H1 (cell line): ENCODE measurements around the gene SLC28A1. TPM values are rescaled to one million over a fixed set of nuclear protein-coding genes. Genes with fewer than 3 reads are reported as not detected.
A peak's percentile ranks its signal among the peaks of the same experiment; 100 is the strongest.

Experiments
- CTCF ChIA-PET: fragments of 300-600 bp; sonication (Branson Sonifier 250); formaldehyde crosslinking; loops from one replicate; lab custom pipeline; 2021; ENCODE audit not compliant: partially characterized antibody; lab: Charles Lee
- POLR2A ChIA-PET: fragments of 300-600 bp; sonication (Branson Sonifier 250); formaldehyde crosslinking; loops from one replicate; lab custom pipeline; 2021; ENCODE audit warnings: inconsistent platforms; ENCODE audit not compliant: partially characterized antibody; lab: Charles Lee
- DNase-seq, 2 experiments: peaks; one replicate each; pipeline versions ENCODE4 v3.0.0 to v3.0.0-alpha.2; 2010 to 2022; ENCODE audit warnings: low spot score in 2 of 2, low read depth in 1 of 2, mixed read lengths in 1 of 2
- FAIRE-seq: peaks from 2 replicates; lab custom pipeline; 2011; peaks lifted over from hg19 to GRCh38; lab: Jason Lieb, UNC
- H2AFZ ChIP-seq: 2 replicates; pipeline ENCODE4 v1.8.1; 2012; ENCODE audit warnings: low read length, inconsistent platforms
- H2AK5ac ChIP-seq: 2 replicates; pipeline ENCODE4 v1.6.1; 2013; ENCODE audit warnings: low read depth, low read length
- H2BK120ac ChIP-seq: replicated peaks from 2 replicates; pipeline ENCODE3; 2013; ENCODE audit warnings: low read depth, low read length, inconsistent platforms
- H2BK12ac ChIP-seq: 2 replicates; pipeline ENCODE4 v1.6.1; 2013; ENCODE audit warnings: low read depth, low read length
- H2BK15ac ChIP-seq: 2 replicates; pipeline ENCODE4 v1.6.1; 2013; ENCODE audit warnings: low read length
- H2BK20ac ChIP-seq: 2 replicates; pipeline ENCODE4 v1.6.1; 2013; ENCODE audit warnings: low read length
- H2BK5ac ChIP-seq: 2 replicates; pipeline ENCODE4 v1.6.1; 2013; ENCODE audit warnings: low read depth, low read length
- H3K14ac ChIP-seq: 2 replicates; pipeline ENCODE4 v1.6.1; 2013; ENCODE audit warnings: inconsistent platforms; ENCODE audit not compliant: insufficient read length
- H3K18ac ChIP-seq: 2 replicates; pipeline ENCODE4 v1.6.1; 2013; ENCODE audit warnings: low read length; ENCODE audit errors: extremely low read depth
- H3K23ac ChIP-seq: 2 replicates; pipeline ENCODE4 v1.6.1; 2013; ENCODE audit warnings: inconsistent platforms; ENCODE audit not compliant: insufficient read length
- H3K23me2 ChIP-seq: 2 replicates; pipeline ENCODE4 v1.6.1; 2013; ENCODE audit warnings: low read depth, low read length
- H3K27ac ChIP-seq: 2 replicates; pipeline ENCODE4 v1.6.1; 2011; ENCODE audit warnings: low read depth, low read length, inconsistent platforms
- H3K27me3 ChIP-seq, 4 experiments: replicated peaks in 1 of 4; 1 replicate in 1 of 4; 2 replicates in 3 of 4; pipeline versions ENCODE4 v1.6.1 to v1.8.1; 2011 to 2013; ENCODE audit warnings: low read length in 3 of 4, mild to moderate bottlenecking in 3 of 4, inconsistent platforms in 2 of 4, mixed read lengths in 2 of 4, moderate library complexity in 1 of 4; ENCODE audit not compliant: control insufficient read depth in 3 of 4, insufficient read depth in 3 of 4; ENCODE audit errors: extremely low read depth in 1 of 4
- H3K36me3 ChIP-seq, 4 experiments: 2 replicates each; pipeline versions ENCODE4 v1.6.1 to v1.8.1; 2011 to 2013; ENCODE audit warnings: mild to moderate bottlenecking in 4 of 4, low read length in 3 of 4, moderate library complexity in 2 of 4, control low read depth in 1 of 4, inconsistent platforms in 1 of 4; ENCODE audit not compliant: insufficient read depth in 4 of 4, control insufficient read depth in 2 of 4
- H3K4ac ChIP-seq: replicated peaks from 2 replicates; pipeline ENCODE3; 2013; ENCODE audit warnings: low read length, low read depth, mixed read lengths, inconsistent platforms; ENCODE audit not compliant: insufficient read length
- H3K4me1 ChIP-seq, 4 experiments: replicated peaks in 1 of 4; 1 replicate in 1 of 4; 2 replicates in 3 of 4; pipeline versions ENCODE4 v1.6.1 to v1.8.1; 2011 to 2013; ENCODE audit warnings: low read length in 3 of 4, inconsistent platforms in 2 of 4, mixed read lengths in 1 of 4; ENCODE audit not compliant: insufficient read depth in 4 of 4, control insufficient read depth in 3 of 4
- H3K4me2 ChIP-seq, 2 experiments: 2 replicates each; pipeline versions ENCODE4 v1.6.1 to v1.8.1; 2011 to 2013; ENCODE audit warnings: low read depth in 2 of 2, low read length in 2 of 2, control low read depth in 1 of 2, inconsistent platforms in 1 of 2, mild to moderate bottlenecking in 1 of 2; ENCODE audit not compliant: insufficient read depth in 1 of 2
- H3K4me3 ChIP-seq, 4 experiments: fragments of 200-600, 300-600 bp in 1 of 4; sonication (generic), shearing (Covaris generic), sonication (Bioruptor Twin) in 1 of 4; 2 replicates each; pipeline versions ENCODE4 v1.5.1 to v1.8.1; 2011 to 2016; ENCODE audit warnings: low read length in 4 of 4, low read depth in 3 of 4, control low read depth in 2 of 4, inconsistent platforms in 2 of 4, mild to moderate bottlenecking in 2 of 4, mixed read lengths in 1 of 4, moderate library complexity in 1 of 4; ENCODE audit not compliant: insufficient read depth in 2 of 4; ENCODE audit errors: extremely low read depth in 1 of 4
- H3K56ac ChIP-seq: replicated peaks from 2 replicates; pipeline ENCODE3; 2013; ENCODE audit warnings: low read depth, mild to moderate bottlenecking, mixed read lengths, low read length, inconsistent platforms; ENCODE audit not compliant: insufficient read length
- H3K79me1 ChIP-seq: 2 replicates; pipeline ENCODE4 v1.6.1; 2013; ENCODE audit warnings: low read depth, low read length, control low read depth
- H3K79me2 ChIP-seq, 2 experiments: 2 replicates each; pipeline versions ENCODE4 v1.6.1 to v1.8.1; 2012 to 2013; ENCODE audit warnings: low read length in 2 of 2, mild to moderate bottlenecking in 2 of 2, inconsistent platforms in 1 of 2; ENCODE audit not compliant: insufficient read depth in 2 of 2, control insufficient read depth in 1 of 2
- H3K9ac ChIP-seq, 4 experiments: replicated peaks in 1 of 4; 1 replicate in 1 of 4; 2 replicates in 3 of 4; pipeline versions ENCODE4 v1.6.1 to v1.8.1; 2011 to 2013; ENCODE audit warnings: low read depth in 3 of 4, low read length in 3 of 4, control low read depth in 2 of 4, mild to moderate bottlenecking in 2 of 4, moderate library complexity in 2 of 4, inconsistent platforms in 1 of 4; ENCODE audit errors: extremely low read depth in 1 of 4
- H3K9me3 ChIP-seq, 2 experiments: 2 replicates each; pipeline versions ENCODE4 v1.6.1 to v1.8.1; 2012 to 2013; ENCODE audit warnings: mild to moderate bottlenecking in 2 of 2, moderate library complexity in 2 of 2, control low read depth in 1 of 2, inconsistent platforms in 1 of 2, low read depth in 1 of 2, low read length in 1 of 2, mixed read lengths in 1 of 2; ENCODE audit not compliant: insufficient read depth in 2 of 2
- H4K20me1 ChIP-seq, 2 experiments: replicated peaks in 1 of 2; 2 replicates each; pipeline versions ENCODE3 to v1.8.1; 2011 to 2013; ENCODE audit warnings: inconsistent platforms in 2 of 2, low read length in 2 of 2, mild to moderate bottlenecking in 1 of 2; ENCODE audit not compliant: insufficient read depth in 2 of 2, control insufficient read depth in 1 of 2
- H4K5ac ChIP-seq: 2 replicates; pipeline ENCODE4 v1.6.1; 2013; ENCODE audit warnings: low read length, low read depth, mixed read lengths, inconsistent platforms; ENCODE audit not compliant: insufficient read length
- H4K8ac ChIP-seq: 2 replicates; pipeline ENCODE4 v1.8.0; 2013; ENCODE audit warnings: mild to moderate bottlenecking, moderate library complexity, low read length, inconsistent platforms; ENCODE audit not compliant: insufficient read depth; ENCODE audit errors: extremely low read depth
- H4K91ac ChIP-seq: replicated peaks from 2 replicates; pipeline ENCODE3; 2013; ENCODE audit warnings: low read length, mixed read lengths, inconsistent platforms; ENCODE audit not compliant: insufficient read length
- CBX8 ChIP-seq: fragments of 300-800, 300-1000 bp; sonication (generic); IDR thresholded peaks from 2 replicates; pipeline ENCODE4 v1.7.1; 2016; ENCODE audit warnings: low read depth, low read length, borderline replicate concordance
- CTCF ChIP-seq, 3 experiments: IDR thresholded peaks; 1 replicate in 2 of 3; 2 replicates in 1 of 3; pipeline versions ENCODE4 v1.5.1 to v1.6.1; 2011; ENCODE audit warnings: low read length in 3 of 3, mild to moderate bottlenecking in 3 of 3, inconsistent platforms in 2 of 3, low read depth in 1 of 3, moderate library complexity in 1 of 3; ENCODE audit not compliant: insufficient read depth in 1 of 3; ENCODE audit errors: control extremely low read depth in 1 of 3
- RNF2 ChIP-seq: fragments of 200-900, 300-1000 bp; sonication (generic); IDR thresholded peaks from 2 replicates; pipeline ENCODE4 v1.7.1; 2016; ENCODE audit warnings: borderline replicate concordance, low read depth, mild to moderate bottlenecking, antibody characterized with exemption, low read length; ENCODE audit not compliant: poor library complexity, severe bottlenecking; ENCODE audit errors: missing control alignments
- TBP ChIP-seq: IDR thresholded peaks from 2 replicates; pipeline ENCODE4 v1.6.1; 2011; ENCODE audit warnings: low read depth, low read length, improper control_type of control experiment
- WGBS, 2 experiments: shearing (Covaris generic) in 1 of 2; methylation state at CpG; one replicate each; pipeline versions ENCODE4 v1.1.6 to v1.1.7; 2013 to 2015; ENCODE audit warnings: low lambda C conversion rate in 2 of 2, mixed read lengths in 2 of 2, inconsistent platforms in 1 of 2, low coverage in 1 of 2, missing lambda C conversion rate in 1 of 2; ENCODE audit not compliant: insufficient replicate concordance in 2 of 2, insufficient coverage in 1 of 2, insufficient read length in 1 of 2; ENCODE audit errors: extremely low coverage in 1 of 2, missing lambda C conversion rate in 1 of 2; 5-methylcytosine and 5-hydroxymethylcytosine counted together
- polyA plus RNA-seq, 7 experiments: library from polyadenylated mRNA; depleted of rRNA in 3 of 7; stranded (reverse) in 5 of 7; unstranded in 2 of 7; fragments of >200 nt in 5 of 7; fragments of 200-250 nt in 2 of 7; gene quantifications; 1 replicate in 5 of 7; 2 replicates in 1 of 7; 4 replicates in 1 of 7; pipeline versions ENCODE4 v1.2.1 to v1.2.3, GENCODE V29; 2011 to 2013; ENCODE audit warnings: missing spikeins in 2 of 7, mixed read lengths in 2 of 7
- total RNA-seq: library from RNA; stranded (reverse); fragmentation: NEBNext Ultra II Directional; extraction: Animal tissue kit (Norgen Biotek cat#: 25700); gene quantifications from 2 replicates; pipeline ENCODE4 v1.2.1, GENCODE V29; 2021

SLC28A1 gene
- total and polyA plus RNA-seq, 2 of the 8 experiments (the other 6 are each of a cell fraction or from before 2014, with no cell fraction given): 0.09 TPM; not detected in 1

- H3K56ac ChIP-seq: no peak overlapping the region
- H2BK5ac ChIP-seq: no peak overlapping the region
- H2BK15ac ChIP-seq: no peak overlapping the region
- no peaks in the 10 kb centered on the region; a peak in 2 of 7 replicates for H3K27me3 ChIP-seq
- H4K5ac ChIP-seq: no peak overlapping the region
- no peak overlapping the region for H2BK20ac ChIP-seq
- TF ChIP-seq RNF2 (no peak), CBX8 (no peak), TBP (no peak), CTCF (IDR thresholded peaks at IDR 0.05; ENCODE audit: control extremely low read depth in 1 of 3, insufficient read depth in 1 of 3, low read depth in 1 of 3, low read length in 3 of 3) (no peak)
- H3K79me2 ChIP-seq: 0 out of 4 replicates have a peak, but pooled peaks cover 0 to 9% of the 10 kb centered on the region in 2 experiments
- H2BK12ac ChIP-seq: no peak overlapping the region
- H3K4me1 ChIP-seq: no peaks in the 10 kb centered on the region
- POLR2A ChIA-PET: interaction anchor here (0.6 to 1.5 kb wide), 3 partner anchors 9 to 12 kb away, joined by 3 to 4 read pairs (median 3); no protein-coding TSS in a partner anchor
- H4K8ac ChIP-seq: no peak overlapping the region
- H3K36me3 ChIP-seq: no peaks in the 10 kb centered on the region
- peak in 1 of 2 experiments; percentile 23 for DNase-seq
- no peak overlapping the region for H3K4ac ChIP-seq
- H4K91ac ChIP-seq: no peak overlapping the region
- CTCF ChIA-PET: interaction anchor here (0.8 to 2.3 kb wide), 8 partner anchors 11 to 71 kb away, joined by 3 to 10 read pairs (median 5); no protein-coding TSS in a partner anchor
- peaks cover 0 to 3% of the 10 kb centered on the region in 2 experiments for H4K20me1 ChIP-seq
- no peak overlapping the region for H2AK5ac ChIP-seq
- no peak for FAIRE-seq
- H3K4me2 ChIP-seq: no peak overlapping the region
- no peak overlapping the region for H3K27ac ChIP-seq
- H3K23ac ChIP-seq: no peak overlapping the region
- no peaks in the 10 kb centered on the region; the same call in 1 of the 2 replicates for H3K23me2 ChIP-seq
- H2BK120ac ChIP-seq: no peak overlapping the region
- WGBS, 2 experiments: 82% methylated on average over 2 of the region's 2 CpGs; no CpG with 5 or more reads in 1 of the 2 experiments
- no peak overlapping the region for H3K14ac ChIP-seq
- H3K9ac ChIP-seq: no peak overlapping the region
- no peak overlapping the region for H2AFZ ChIP-seq
- no peaks in the 10 kb centered on the region for H3K9me3 ChIP-seq
- no peak overlapping the region for H3K4me3 ChIP-seq
- no peaks in the 10 kb centered on the region for H3K79me1 ChIP-seq
- H3K18ac ChIP-seq: no peak overlapping the region
These were observed 104.6 kb downstream of the SLC28A1 start for GRCh38 chr15:84988909-84989644.
